GM19099 (cell line): ENCODE results near the gene OCSTAMP.

Source experiments
- POLR2A ChIP-seq: IDR thresholded peaks from 3 replicates; pipeline ENCODE4 v1.6.1; 2011; ENCODE audit warnings: low read depth; ENCODE audit not compliant: insufficient read length; ENCODE audit errors: extremely low read depth

Gene OCSTAMP

DNA sequence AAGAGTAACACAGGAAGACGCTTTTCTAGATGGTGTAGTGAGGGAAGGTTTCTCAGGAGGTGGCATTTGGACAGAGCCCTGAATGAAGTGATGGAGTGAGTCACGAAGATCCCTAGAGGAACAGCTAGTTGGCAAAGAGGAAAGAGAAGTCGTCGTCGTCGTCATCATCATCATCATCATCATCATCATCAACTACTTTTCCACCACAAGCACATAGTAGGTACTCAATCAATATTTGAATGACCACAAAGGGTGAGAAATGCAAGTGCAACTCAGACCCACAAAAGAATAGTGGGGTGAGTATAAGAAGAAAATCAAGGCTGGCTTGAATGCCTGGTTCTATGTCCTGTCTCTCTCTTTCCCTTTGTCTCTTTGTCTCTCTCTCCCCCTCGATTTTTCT lies 28.3 kb upstream of the OCSTAMP start:
- TF ChIP-seq POLR2A: no peak

DNA sequence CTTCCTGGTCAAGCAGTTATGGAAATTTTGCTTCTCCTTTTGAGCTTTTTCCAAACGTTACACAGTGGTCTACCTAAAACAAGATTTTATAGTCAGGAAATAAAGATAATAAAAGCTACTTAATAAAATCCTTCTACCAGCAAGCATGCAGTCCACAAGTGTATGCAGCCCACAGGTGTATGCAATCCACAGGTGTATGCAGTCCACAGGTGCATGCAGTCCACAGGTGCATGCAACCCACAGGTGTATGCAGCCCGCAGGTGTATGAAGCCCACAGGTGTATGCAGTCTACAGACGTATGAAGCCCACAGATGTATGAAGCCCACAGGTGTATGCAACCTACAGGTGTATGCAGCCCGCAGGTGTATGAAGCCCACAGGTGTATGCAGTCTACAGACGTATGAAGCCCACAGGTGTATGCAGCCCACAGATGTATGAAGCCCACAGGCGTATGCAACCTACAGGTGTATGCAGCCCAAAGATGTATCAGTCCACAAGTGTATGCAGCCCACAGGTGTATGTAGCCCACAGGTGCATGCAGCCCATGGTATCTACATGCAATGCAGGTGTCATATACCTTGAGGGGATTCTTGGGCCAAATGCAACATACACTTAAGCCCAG lies 26.4 kb upstream of the OCSTAMP start:
- TF ChIP-seq POLR2A: no peak

DNA sequence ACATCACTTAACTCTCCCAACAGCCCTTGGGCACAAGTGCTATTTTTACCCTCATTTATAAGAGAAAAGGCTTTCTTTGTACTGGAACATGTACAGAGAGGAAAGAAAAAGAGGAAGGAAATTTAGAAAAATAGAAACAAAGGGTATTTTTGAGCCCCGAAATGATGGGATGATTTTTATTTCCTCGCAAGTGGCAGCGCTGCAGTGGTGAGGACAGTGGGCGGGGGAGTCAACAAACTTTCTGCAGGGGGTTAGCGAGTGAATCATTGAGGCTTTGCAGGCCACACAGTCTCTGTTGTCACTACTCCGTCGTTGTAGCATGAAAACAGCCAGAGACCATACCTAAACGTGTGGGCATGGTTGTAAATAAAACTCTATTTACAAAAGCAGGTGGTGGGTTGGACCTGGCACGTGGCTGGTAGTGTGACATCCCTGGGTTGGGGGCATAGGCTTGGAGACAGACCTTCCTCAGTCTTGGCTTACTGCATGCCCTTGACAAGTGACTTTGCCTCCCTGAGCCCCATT lies 25.5 kb upstream of the OCSTAMP start:
- TF ChIP-seq POLR2A: no peak

DNA sequence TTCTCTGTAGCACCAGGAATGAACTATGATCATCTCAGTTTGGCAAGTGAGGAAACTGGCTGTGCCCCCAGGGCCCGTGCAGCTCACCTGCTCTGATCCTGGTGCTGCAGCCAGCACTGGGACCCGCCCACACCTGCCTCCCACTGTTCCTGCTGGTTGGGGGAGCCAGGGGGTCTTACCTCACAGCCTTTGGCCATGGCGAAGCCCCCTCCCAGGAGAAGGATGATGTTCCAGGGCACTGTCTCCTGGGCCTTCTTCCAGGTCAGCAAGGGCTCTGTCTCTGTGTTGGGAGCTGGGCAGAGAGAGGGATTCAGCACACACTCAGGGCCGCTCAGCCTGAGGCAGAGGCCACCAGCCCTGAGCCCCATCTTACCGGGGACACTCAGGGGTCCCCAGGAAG lies 24.9 kb upstream of the OCSTAMP start:
- no peak for TF ChIP-seq POLR2A

DNA sequence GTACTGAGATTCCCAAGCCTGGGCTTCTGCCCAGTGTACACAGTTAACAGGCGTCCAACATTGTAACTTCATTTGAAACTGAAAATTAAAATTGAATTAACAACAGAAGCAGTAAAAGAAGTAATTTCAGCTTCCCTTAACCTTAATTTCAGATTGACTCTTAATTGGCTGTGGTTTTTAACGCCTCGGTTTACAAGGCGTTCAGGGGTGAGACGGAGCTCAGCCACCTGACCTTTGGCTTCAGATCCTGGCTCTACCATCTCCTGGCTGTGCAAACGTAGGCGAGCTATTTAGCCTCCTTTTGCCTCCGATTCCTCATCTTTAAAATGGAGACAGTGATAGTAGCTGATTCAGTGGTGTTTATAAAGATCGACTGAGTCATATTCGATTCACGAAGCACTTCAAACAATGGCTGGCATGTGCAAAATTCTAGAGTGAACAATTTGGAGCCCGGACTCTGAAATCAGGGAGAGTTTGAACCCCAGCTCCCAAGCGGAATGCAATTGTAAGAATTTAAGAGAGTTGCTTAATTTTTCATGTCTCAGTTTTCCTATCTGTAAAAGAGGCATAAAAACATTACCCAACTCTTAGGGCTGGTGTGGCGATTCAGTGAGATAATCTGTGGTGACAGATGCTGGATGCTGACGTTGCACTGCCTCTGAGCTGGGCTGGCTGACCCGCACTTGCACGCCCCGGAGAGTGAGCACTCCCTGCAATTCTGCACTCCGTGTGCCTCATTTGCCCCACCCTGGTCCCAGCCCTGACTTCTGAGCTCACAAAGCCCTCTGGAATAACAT lies 23.5 kb upstream of the OCSTAMP start:
- no peak for TF ChIP-seq POLR2A

DNA sequence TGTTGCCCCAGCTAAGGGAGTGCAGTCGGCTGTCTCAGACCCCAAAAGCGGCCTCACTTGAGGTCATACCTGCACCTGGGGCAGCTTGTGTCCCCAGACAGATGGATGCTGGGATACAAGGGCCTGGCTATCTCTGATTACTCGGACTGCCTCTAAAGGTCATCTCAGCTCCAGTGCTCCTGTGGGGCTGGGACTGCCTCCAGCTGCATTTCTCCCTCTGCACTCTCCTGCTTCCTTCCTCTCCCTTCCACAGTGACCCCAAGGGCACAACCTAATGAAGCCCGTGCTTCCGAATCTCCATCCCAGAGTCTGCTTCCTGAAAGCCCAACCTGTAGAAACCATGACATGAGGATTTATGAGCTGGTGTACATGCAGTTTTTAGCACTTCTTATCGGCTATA lies 22.8 kb upstream of the OCSTAMP start:
- no peak for TF ChIP-seq POLR2A

DNA sequence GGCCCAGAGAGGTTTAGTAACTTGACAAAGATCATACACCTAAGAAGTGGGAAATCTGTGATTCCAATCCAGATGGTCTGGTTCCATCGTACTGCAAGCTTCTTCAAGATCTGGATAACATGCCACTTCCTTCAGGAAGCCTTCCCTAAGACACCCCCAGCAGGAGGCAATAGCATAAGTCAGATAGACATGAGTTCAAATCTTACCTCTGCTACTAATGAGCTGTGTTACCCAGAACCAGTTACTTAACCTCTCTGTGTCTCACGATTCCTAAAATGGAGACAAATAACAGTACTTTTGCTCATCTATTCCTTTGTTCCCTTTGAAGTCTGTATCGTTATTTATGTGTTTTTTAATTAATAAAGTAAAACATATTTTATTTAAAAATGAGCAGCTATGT lies 22.3 kb upstream of the OCSTAMP start:
- TF ChIP-seq POLR2A: no peak

DNA sequence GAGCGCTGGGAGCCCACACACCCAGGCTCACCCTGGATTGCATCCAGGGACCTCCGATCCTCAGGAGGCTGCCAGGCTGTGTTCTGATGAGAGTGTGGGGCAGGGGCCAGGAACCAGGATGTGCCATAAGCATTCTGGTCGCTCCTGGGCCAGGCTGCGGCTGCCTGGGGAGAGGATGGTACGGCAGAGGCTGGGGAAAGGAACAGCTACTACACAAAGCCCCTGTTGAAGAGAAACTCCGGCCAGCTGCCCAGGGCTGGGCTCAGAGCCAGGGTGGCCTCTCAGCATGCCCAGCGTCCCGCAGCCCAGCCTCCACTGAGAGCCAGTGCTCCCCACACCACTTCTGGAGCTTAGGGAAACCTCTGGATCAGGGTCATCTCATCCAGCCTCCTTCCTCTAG lies 21.7 kb upstream of the OCSTAMP start:
- TF ChIP-seq POLR2A: no peak

DNA sequence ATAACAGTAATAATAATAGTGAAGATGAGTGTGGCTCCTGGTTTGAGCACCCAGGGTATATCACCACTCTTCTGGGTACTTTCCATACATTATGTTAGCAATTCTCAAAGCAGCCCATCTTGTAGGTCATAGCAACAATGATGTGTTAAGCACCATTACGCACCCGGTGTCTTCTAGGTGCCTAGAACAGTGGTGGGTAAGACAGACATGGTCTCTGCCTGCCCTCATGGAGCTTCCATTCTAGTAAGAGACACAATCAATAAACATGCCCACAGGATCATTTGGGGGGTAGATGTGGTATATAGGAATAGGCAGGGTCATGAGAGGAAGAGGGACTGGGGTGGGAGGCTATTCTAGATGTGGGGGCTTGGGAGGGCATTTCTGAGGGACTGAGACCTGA lies 21.0 kb upstream of the OCSTAMP start:
- TF ChIP-seq POLR2A: no peak

DNA sequence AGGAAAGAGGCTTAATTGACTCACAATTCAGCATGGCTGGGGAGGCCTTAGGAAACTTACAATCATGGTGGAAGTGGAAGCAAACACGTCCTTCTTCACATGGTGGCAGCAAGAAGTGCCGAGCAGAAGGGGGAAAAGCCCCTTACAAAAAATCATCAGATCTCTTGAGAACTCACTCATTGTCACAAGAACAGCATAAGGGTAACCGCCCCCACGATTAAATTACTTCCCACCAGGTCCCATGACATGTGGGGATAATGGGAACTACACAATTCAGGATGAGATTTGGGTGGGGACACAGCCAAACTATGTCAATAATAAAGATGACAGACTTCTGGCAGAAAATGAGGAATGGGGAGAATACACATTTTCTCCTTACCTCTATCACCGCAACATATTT lies 20.5 kb upstream of the OCSTAMP start:
- no peak for TF ChIP-seq POLR2A

DNA sequence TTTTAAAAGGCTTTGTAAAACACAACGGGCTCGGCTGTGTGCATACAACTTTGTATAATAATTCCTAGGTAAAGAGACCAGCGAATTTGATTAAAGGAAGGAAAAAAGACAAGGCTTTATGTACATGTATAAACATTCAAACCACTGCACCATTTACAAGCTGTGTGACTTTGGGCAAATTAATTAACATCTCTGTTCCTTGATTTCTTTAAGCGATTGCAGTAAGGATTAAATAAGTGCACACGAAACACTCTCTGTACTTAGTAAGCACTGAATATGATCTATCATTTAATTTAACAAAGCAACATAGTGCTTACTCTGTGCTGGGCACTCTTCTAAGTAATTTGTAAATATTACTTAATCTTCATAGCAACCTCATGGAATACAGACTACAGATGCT lies 19.5 kb upstream of the OCSTAMP start:
- TF ChIP-seq POLR2A: no peak

DNA sequence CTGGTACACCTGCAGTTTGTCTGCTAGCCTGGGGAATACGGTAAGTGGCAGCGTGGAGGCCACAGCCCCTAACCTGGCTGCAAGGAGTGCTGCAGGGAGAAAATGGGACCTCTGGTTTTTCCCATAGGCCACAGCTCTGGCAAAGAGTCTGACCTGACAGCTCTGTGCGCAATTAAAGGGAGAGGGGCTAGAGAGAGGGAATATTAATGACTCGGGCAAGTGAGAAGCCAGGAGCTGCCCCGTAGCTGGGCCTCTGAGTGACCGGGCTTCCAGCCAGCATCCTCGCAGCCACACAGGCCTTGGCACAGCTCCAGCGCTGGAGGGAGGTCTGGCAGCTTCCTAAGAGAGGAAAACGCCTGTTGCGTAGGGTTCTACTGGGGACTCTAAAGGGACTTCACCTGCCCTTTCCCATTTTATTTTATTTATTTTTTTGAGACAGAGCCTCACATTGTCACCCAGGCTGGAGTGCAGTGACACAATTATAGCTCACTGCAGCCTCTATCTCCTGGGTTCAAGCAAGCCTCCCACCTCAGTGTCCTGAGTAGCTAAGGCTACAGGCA lies 18.2 kb upstream of the OCSTAMP start:
- TF ChIP-seq POLR2A: no peak

DNA sequence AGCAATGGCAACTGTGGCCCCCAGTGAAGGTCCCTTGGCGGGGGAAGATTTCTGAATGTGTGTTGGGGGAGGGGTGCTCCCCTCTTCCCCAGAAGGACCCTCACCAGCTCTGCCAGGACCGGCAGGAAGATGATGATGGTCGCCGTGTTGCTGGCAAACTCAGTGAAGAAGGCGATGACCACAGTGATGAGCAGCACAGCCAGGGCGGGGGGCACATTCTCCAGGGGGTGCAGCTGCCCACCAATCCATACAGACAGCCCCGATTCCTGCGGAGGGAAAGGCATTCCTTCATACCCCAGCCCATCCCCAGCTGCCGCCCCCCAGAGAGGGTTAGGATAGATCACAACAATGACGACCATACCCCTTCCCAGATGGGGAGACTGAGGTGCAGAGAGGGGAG lies 15.7 kb upstream of the OCSTAMP start:
- no peak for TF ChIP-seq POLR2A

DNA sequence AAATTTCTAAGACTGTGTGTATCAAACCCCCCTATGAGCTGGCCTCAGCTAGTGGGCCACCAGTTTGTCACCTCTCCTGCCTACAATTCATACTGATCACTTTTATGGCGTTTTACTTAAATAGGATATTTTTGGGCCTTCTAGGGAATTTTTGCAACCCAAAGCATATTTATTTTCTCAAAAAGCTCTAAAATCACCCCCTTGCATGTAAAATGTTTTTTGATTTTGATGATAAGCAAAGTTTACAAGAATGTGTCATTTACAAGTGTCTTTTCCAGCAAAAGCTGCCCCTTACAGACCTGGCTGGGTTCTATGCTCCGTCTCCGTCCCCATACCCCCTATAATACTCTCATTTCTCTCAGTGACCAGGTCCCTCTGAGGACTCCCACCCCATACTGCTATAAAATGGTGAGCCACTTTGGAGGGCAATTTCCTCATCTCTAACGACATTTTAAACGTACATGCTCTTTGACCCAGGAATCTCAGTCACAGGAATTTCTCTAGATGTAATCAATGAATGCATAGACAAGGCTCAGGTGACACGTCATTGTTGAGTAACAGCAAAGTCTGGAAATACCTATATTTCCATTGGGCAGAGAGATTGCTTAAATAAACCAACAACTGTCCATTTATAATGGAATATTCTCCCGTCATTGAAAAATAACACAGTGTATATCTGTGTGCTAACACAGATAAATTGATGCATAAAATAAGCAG lies 13.9 kb upstream of the OCSTAMP start:
- no peak for TF ChIP-seq POLR2A

DNA sequence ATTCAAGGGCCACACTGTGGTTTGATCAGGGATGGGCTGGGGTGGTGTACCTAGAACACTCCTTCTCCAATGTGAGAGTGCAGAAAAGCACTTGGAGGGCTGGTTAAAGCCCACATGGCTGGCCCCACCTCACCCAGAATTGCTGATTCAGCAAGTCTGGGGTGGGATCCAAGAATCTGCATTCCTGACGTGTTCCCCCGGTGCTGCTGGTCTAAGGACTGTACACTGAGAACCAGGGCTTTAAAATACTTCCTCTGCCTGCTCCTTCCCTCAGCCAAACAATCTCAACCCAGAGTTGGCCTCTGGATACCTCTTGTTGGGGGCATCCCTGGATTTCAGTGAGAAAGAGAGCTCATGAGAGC lies 13.4 kb upstream of the OCSTAMP start:
- TF ChIP-seq POLR2A: no peak

DNA sequence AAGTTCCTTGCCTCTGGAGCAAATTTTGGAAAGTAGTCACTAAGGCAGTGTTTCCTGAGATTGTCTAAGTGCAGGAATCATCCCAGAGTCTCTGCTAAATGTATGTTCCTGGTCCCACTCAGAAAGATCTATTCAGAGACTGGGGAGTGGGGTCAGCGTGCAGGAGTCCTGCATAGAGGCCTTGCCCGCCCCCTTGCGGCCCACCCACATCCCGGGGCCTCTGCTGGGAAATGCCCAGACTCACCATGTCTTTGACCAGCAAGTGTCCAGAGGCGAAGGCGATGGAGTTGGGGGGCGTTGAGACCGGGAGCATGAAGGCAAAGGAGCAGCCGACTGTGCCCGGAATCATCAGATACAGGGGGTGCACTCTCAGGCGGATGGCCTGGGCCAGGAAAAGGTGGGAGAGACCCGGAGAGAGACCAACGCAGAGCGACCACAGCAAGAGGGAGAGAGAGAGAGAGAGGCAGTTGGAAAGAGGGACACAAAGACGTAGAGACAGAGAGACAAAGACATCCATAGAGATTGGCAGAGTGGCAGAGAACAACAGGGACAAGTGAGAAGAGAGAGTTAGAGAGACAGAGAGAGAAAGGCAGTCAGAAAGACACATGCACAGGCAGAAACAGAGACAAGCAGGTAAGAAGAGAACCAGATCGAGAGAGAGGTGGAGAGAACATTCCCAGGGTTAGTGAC lies 12.9 kb upstream of the OCSTAMP start:
- no peak for TF ChIP-seq POLR2A
